SW480 (cell line): Measurements from ENCODE around the gene OXSR1.

Experiments
- DNase-seq: peaks from one replicate; pipeline ENCODE4 v3.0.0-alpha.2; 2016; ENCODE audit warnings: low spot score

Gene OXSR1

GRCh38 chr3:38164952-38165721 lies at the start of gene OXSR1:
Gene OXSR1, plus strand, starts transcription at chr3:38165537. Its CDS starts 340 bp downstream, at chr3:38165877.
- peak; percentile 100 for DNase-seq

- DNase-seq, result no peak
Measured at GRCh38 chr3:38115645-38116427, 49.5 kb upstream of the OXSR1 start.

- DNase-seq, result no peak
Measured at GRCh38 chr3:38116471-38117162, 48.7 kb upstream of the OXSR1 start.

GRCh38 chr3:38117163-38117716 lies 48.1 kb upstream of the OXSR1 start:
- DNase-seq, result peak; percentile 37

GRCh38 chr3:38117748-38118420 lies 47.5 kb upstream of the OXSR1 start:
- DNase-seq, result peak; percentile 60

GRCh38 chr3:38118421-38119247 lies 46.7 kb upstream of the OXSR1 start:
- DNase-seq, result no peak

GRCh38 chr3:38119248-38119544 lies 46.1 kb upstream of the OXSR1 start:
- no peak for DNase-seq

- no peak for DNase-seq
Measured at GRCh38 chr3:38119821-38120692, 45.3 kb upstream of the OXSR1 start.

- no peak for DNase-seq
Measured at GRCh38 chr3:38120693-38121450, 44.5 kb upstream of the OXSR1 start.

- DNase-seq, result no peak
Measured at GRCh38 chr3:38121451-38121831, 43.9 kb upstream of the OXSR1 start.

GRCh38 chr3:38121832-38122461 lies 43.4 kb upstream of the OXSR1 start:
- no peak for DNase-seq

- DNase-seq, result no peak
Measured at GRCh38 chr3:38122712-38123290, 42.5 kb upstream of the OXSR1 start.

GRCh38 chr3:38124324-38125122 lies 40.8 kb upstream of the OXSR1 start:
- DNase-seq, result no peak

- no peak for DNase-seq
Measured at GRCh38 chr3:38125305-38126120, 39.8 kb upstream of the OXSR1 start.

- no peak for DNase-seq
Measured at GRCh38 chr3:38126121-38126892, 39.0 kb upstream of the OXSR1 start.
